OCI-LY1 (cell line): Measurements from ENCODE around the gene ARHGAP24.

ENCODE experiments used
- H2AFZ ChIP-seq: fragments of 200-600 bp; sonication (generic), shearing (Covaris generic); 2 replicates; pipeline ENCODE4 v1.6.0; 2014; ENCODE audit warnings: antibody characterized with exemption, mild to moderate bottlenecking, low read length
- H3F3A ChIP-seq: fragments of 200-600 bp; sonication (generic), shearing (Covaris generic); 2 replicates; pipeline ENCODE4 v1.6.0; 2014; ENCODE audit warnings: mild to moderate bottlenecking, antibody characterized with exemption, low read length, moderate library complexity; ENCODE audit not compliant: insufficient read depth
- H3K27ac ChIP-seq: fragments of 200-600 bp; sonication (generic); 2 replicates; pipeline ENCODE4 v1.5.1; 2014; ENCODE audit warnings: low read length, mixed run types, mild to moderate bottlenecking, low read depth; ENCODE audit not compliant: poor library complexity, severe bottlenecking
- H3K27me3 ChIP-seq: fragments of 200-600 bp; sonication (generic); 2 replicates; pipeline ENCODE4 v1.6.0; 2014; ENCODE audit warnings: antibody characterized with exemption, mild to moderate bottlenecking, low read length, moderate library complexity; ENCODE audit not compliant: insufficient read depth
- H3K36me3 ChIP-seq: fragments of 200-600 bp; sonication (generic); 2 replicates; pipeline ENCODE4 v1.6.1; 2014; ENCODE audit warnings: mild to moderate bottlenecking, antibody characterized with exemption, low read length, moderate library complexity, mixed read lengths; ENCODE audit not compliant: insufficient read depth
- H3K4me1 ChIP-seq: fragments of 200-600 bp; sonication (generic); 2 replicates; pipeline ENCODE4 v1.5.1; 2014; ENCODE audit warnings: mild to moderate bottlenecking, low read length, moderate library complexity; ENCODE audit not compliant: insufficient read depth, severe bottlenecking
- H3K4me2 ChIP-seq: fragments of 200-600 bp; sonication (generic), shearing (Covaris generic); 2 replicates; pipeline ENCODE4 v1.6.1; 2014; ENCODE audit warnings: low read length
- H3K4me3 ChIP-seq: fragments of 200-600 bp; sonication (generic); 2 replicates; pipeline ENCODE4 v1.5.1; 2014; ENCODE audit warnings: low read length, low read depth, mild to moderate bottlenecking, mixed read lengths; ENCODE audit not compliant: poor library complexity, severe bottlenecking
- H3K79me2 ChIP-seq: fragments of 200-600 bp; shearing (Covaris generic); 2 replicates; pipeline ENCODE4 v1.6.1; 2016; ENCODE audit warnings: mixed run types, low read length, mixed read lengths; ENCODE audit not compliant: insufficient read depth
- H3K9ac ChIP-seq: fragments of 200-600 bp; sonication (generic), shearing (Covaris generic); 2 replicates; pipeline ENCODE4 v1.6.1; 2014; ENCODE audit warnings: mild to moderate bottlenecking, low read length, mixed read lengths
- H3K9me2 ChIP-seq: fragments of 200-600 bp; sonication (generic), shearing (Covaris generic); 2 replicates; pipeline ENCODE4 v1.6.1; 2014; ENCODE audit warnings: low read depth, mild to moderate bottlenecking, low read length, mixed read lengths
- H3K9me3 ChIP-seq: fragments of 200-600 bp; shearing (Covaris generic); 2 replicates; pipeline ENCODE4 v1.6.1; 2014; ENCODE audit warnings: low read length, mixed read lengths
- H4K20me1 ChIP-seq: fragments of 200-600 bp; sonication (generic), shearing (Covaris generic); 2 replicates; pipeline ENCODE4 v1.6.0; 2016; ENCODE audit warnings: mild to moderate bottlenecking, low read length; ENCODE audit not compliant: insufficient read depth
- CTCF ChIP-seq: fragments of 200-600 bp; sonication (generic), shearing (Covaris generic); IDR thresholded peaks from 2 replicates; pipeline ENCODE4 v1.5.1; 2017; ENCODE audit warnings: mild to moderate bottlenecking, antibody characterized with exemption, low read length, moderate library complexity, mixed read lengths
- EZH2 ChIP-seq: fragments of 200-600 bp; sonication (generic), shearing (Covaris generic); IDR thresholded peaks from 2 replicates; pipeline ENCODE4 v1.8.0; 2017; ENCODE audit warnings: borderline replicate concordance, mixed run types, mild to moderate bottlenecking, antibody characterized with exemption, low read length, moderate library complexity, mixed read lengths

ARHGAP24 gene

GRCh38 chr4:85979276-85979675 lies 504.3 kb downstream of the ARHGAP24 start:
- Histone ChIP-seq H3K36me3 (peaks cover 91% of the 10 kb centered on the region), H3K9ac (no peak overlapping the region), H4K20me1 (no peaks in the 10 kb centered on the region), H3K4me3 (no peak overlapping the region), H3K27ac (no peak overlapping the region), H3K9me3 (no peaks in the 10 kb centered on the region), H3K79me2 (no peaks in the 10 kb centered on the region), H3K4me2 (no peak overlapping the region), H3F3A (no peaks in the 10 kb centered on the region; the same call in 1 of the 2 replicates), H3K27me3 (no peaks in the 10 kb centered on the region), H3K9me2 (no peaks in the 10 kb centered on the region), H2AFZ (no peak overlapping the region), H3K4me1 (no peaks in the 10 kb centered on the region)
- TF ChIP-seq EZH2, result no peak
- no peak for TF ChIP-seq CTCF

GRCh38 chr4:85986266-85986665 lies 511.3 kb downstream of the ARHGAP24 start:
- Histone ChIP-seq H3K9me2 (no peaks in the 10 kb centered on the region), H3K9me3 (no peaks in the 10 kb centered on the region), H3K4me3 (no peak overlapping the region), H2AFZ (no peak overlapping the region), H3K9ac (no peak overlapping the region), H3K27ac (no peak overlapping the region), H4K20me1 (no peaks in the 10 kb centered on the region), H3K79me2 (no peaks in the 10 kb centered on the region), H3K27me3 (no peaks in the 10 kb centered on the region), H3F3A (no peaks in the 10 kb centered on the region), H3K36me3 (peaks cover 77% of the 10 kb centered on the region), H3K4me1 (no peaks in the 10 kb centered on the region), H3K4me2 (no peak overlapping the region)
- TF ChIP-seq CTCF, result no peak
- no peak for TF ChIP-seq EZH2

- Histone ChIP-seq H3K9me3 (no peaks in the 10 kb centered on the region), H3K9me2 (no peaks in the 10 kb centered on the region)
These were observed 518.7 kb downstream of the ARHGAP24 start for GRCh38 chr4:85993641-85994040.

More at GRCh38 chr4:85993641-85994040, 518.7 kb downstream of the ARHGAP24 start:
- no peak overlapping the region for H3K4me3 ChIP-seq
- H3K79me2 ChIP-seq, result no peaks in the 10 kb centered on the region
- TF ChIP-seq CTCF (no peak), EZH2 (no peak)
- H3F3A ChIP-seq, result no peaks in the 10 kb centered on the region
- no peak overlapping the region for H3K4me2 ChIP-seq
- H2AFZ ChIP-seq, result no peak overlapping the region
- H3K4me1 ChIP-seq, result no peaks in the 10 kb centered on the region
- no peaks in the 10 kb centered on the region for H4K20me1 ChIP-seq
- no peak overlapping the region for H3K9ac ChIP-seq
- no peak overlapping the region for H3K27ac ChIP-seq
- H3K36me3 ChIP-seq, result peaks cover 66% of the 10 kb centered on the region
- no peaks in the 10 kb centered on the region for H3K27me3 ChIP-seq
